H9 (cell line): ENCODE data around the gene RCOR2. TPM values are rescaled to one million over a fixed set of nuclear protein-coding genes. Genes with fewer than 3 reads are reported as not detected.

Experiments used
- DNase-seq: peaks from one replicate; pipeline ENCODE4 v3.0.0-alpha.2; 2017
- H2AFZ ChIP-seq: one replicate; pipeline ENCODE4 v1.6.1; 2013; ENCODE audit warnings: mild to moderate bottlenecking, low read length, control low read depth, moderate library complexity
- H2AK5ac ChIP-seq: 2 replicates; pipeline ENCODE4 v1.6.1; 2013; ENCODE audit warnings: low read length, control low read depth, mixed read lengths; ENCODE audit not compliant: insufficient read length
- H2BK120ac ChIP-seq: one replicate; pipeline ENCODE4 v1.6.1; 2013; ENCODE audit warnings: low read depth, mild to moderate bottlenecking, low read length, control low read depth, inconsistent platforms; ENCODE audit not compliant: poor library complexity, severe bottlenecking
- H2BK12ac ChIP-seq: 2 replicates; pipeline ENCODE4 v1.6.1; 2013; ENCODE audit warnings: low read length, control low read depth, mixed read lengths, low read depth; ENCODE audit not compliant: insufficient read length
- H2BK15ac ChIP-seq: 2 replicates; pipeline ENCODE4 v1.6.1; 2013; ENCODE audit warnings: low read depth, low read length, control low read depth
- H2BK20ac ChIP-seq: one replicate; pipeline ENCODE4 v1.6.1; 2013; ENCODE audit warnings: low read depth, mild to moderate bottlenecking, low read length, control low read depth, inconsistent platforms; ENCODE audit not compliant: poor library complexity, severe bottlenecking
- H2BK5ac ChIP-seq: 2 replicates; pipeline ENCODE4 v1.6.1; 2013; ENCODE audit warnings: low read length, control low read depth, mixed read lengths; ENCODE audit not compliant: insufficient read length
- H3K14ac ChIP-seq: 2 replicates; pipeline ENCODE4 v1.6.1; 2013; ENCODE audit warnings: low read length, control low read depth; ENCODE audit not compliant: insufficient read depth
- H3K18ac ChIP-seq: 2 replicates; pipeline ENCODE4 v1.6.1; 2013; ENCODE audit warnings: low read depth, mild to moderate bottlenecking, mixed read lengths, low read length, control low read depth; ENCODE audit not compliant: insufficient read length
- H3K23ac ChIP-seq: 2 replicates; pipeline ENCODE4 v1.6.1; 2013; ENCODE audit warnings: low read length, control low read depth, mixed read lengths, low read depth; ENCODE audit not compliant: insufficient read length
- H3K23me2 ChIP-seq: 2 replicates; pipeline ENCODE4 v1.6.1; 2013; ENCODE audit warnings: low read depth, mild to moderate bottlenecking, mixed read lengths, low read length, control low read depth; ENCODE audit not compliant: insufficient read length, poor library complexity, severe bottlenecking
- H3K27ac ChIP-seq: 2 replicates; pipeline ENCODE4 v1.5.1; 2013; ENCODE audit warnings: low read length, control low read depth, mixed read lengths, low read depth; ENCODE audit not compliant: insufficient read length
- H3K27me3 ChIP-seq: 2 replicates; pipeline ENCODE4 v1.6.1; 2013; ENCODE audit warnings: low read length, control low read depth, inconsistent platforms; ENCODE audit not compliant: insufficient read depth
- H3K4ac ChIP-seq: 2 replicates; pipeline ENCODE4 v1.6.1; 2013; ENCODE audit warnings: low read depth, mild to moderate bottlenecking, control low read depth, inconsistent platforms, low read length, moderate library complexity
- H3K4me1 ChIP-seq: 2 replicates; pipeline ENCODE4 v1.6.1; 2013; ENCODE audit warnings: low read length, control low read depth, inconsistent platforms; ENCODE audit not compliant: insufficient read depth
- H3K4me2 ChIP-seq: 2 replicates; pipeline ENCODE4 v1.6.1; 2013; ENCODE audit warnings: low read length, control low read depth, mixed read lengths; ENCODE audit not compliant: insufficient read length, insufficient read depth
- H3K56ac ChIP-seq: 2 replicates; pipeline ENCODE4 v1.6.1; 2013; ENCODE audit warnings: low read depth, mild to moderate bottlenecking, mixed read lengths, low read length, control low read depth; ENCODE audit not compliant: insufficient read length
- H3K79me1 ChIP-seq: 2 replicates; pipeline ENCODE4 v1.6.1; 2013; ENCODE audit warnings: low read depth, mild to moderate bottlenecking, moderate library complexity, low read length, control low read depth, inconsistent platforms; ENCODE audit not compliant: insufficient read depth, poor library complexity, severe bottlenecking
- H3K79me2 ChIP-seq: 2 replicates; pipeline ENCODE4 v1.6.1; 2013; ENCODE audit warnings: low read length, control low read depth, inconsistent platforms; ENCODE audit not compliant: insufficient read depth
- H3K9ac ChIP-seq: 2 replicates; pipeline ENCODE4 v1.6.1; 2013; ENCODE audit warnings: low read length, control low read depth, mixed read lengths; ENCODE audit not compliant: insufficient read length; ENCODE audit errors: extremely low read depth
- H3K9me3 ChIP-seq: one replicate; pipeline ENCODE4 v1.6.1; 2013; ENCODE audit warnings: low read depth, low read length, inconsistent platforms; ENCODE audit not compliant: control insufficient read depth
- H3T11ph ChIP-seq: one replicate; pipeline ENCODE4 v1.6.1; 2013; ENCODE audit warnings: mild to moderate bottlenecking, low read length, control low read depth, inconsistent platforms
- H4K20me1 ChIP-seq: one replicate; pipeline ENCODE4 v1.6.1; 2013; ENCODE audit not compliant: control insufficient read depth, insufficient read length, insufficient read depth
- H4K5ac ChIP-seq: 2 replicates; pipeline ENCODE4 v1.6.1; 2013; ENCODE audit warnings: low read depth, mild to moderate bottlenecking, mixed read lengths, low read length, control low read depth; ENCODE audit not compliant: insufficient read length
- H4K8ac ChIP-seq: replicated peaks from 2 replicates; pipeline ENCODE4 v1.6.1; 2013; ENCODE audit warnings: low read length, control low read depth, mixed read lengths, low read depth; ENCODE audit not compliant: insufficient read length
- H4K91ac ChIP-seq: 2 replicates; pipeline ENCODE4 v1.6.1; 2013; ENCODE audit warnings: low read depth, mild to moderate bottlenecking, moderate library complexity, mixed read lengths, low read length, control low read depth; ENCODE audit not compliant: insufficient read length
- H3K27ac Mint-ChIP-seq, 3 experiments: 2 replicates in 2 of 3; 3 replicates in 1 of 3; pipeline ENCODE4 v1.8.0; 2020 to 2021; ENCODE audit warnings: mixed read lengths in 3 of 3, mild to moderate bottlenecking in 1 of 3, moderate library complexity in 1 of 3
- H3K27me3 Mint-ChIP-seq: 2 replicates; pipeline ENCODE4 v1.8.0; 2021; ENCODE audit warnings: low read depth, mild to moderate bottlenecking, moderate library complexity, mixed read lengths
- H3K36me3 Mint-ChIP-seq, 3 experiments: 2 replicates in 2 of 3; 3 replicates in 1 of 3; pipeline ENCODE4 v1.8.0; 2020 to 2021; ENCODE audit warnings: low read depth in 3 of 3, mixed read lengths in 3 of 3; ENCODE audit not compliant: insufficient read depth in 1 of 3
- H3K4me1 Mint-ChIP-seq, 2 experiments: 2 replicates each; pipeline ENCODE4 v1.8.0; 2020; ENCODE audit warnings: mixed read lengths in 2 of 2
- H3K4me3 Mint-ChIP-seq, 2 experiments: 2 replicates in 1 of 2; 3 replicates in 1 of 2; pipeline ENCODE4 v1.8.0; 2020 to 2021; ENCODE audit warnings: mild to moderate bottlenecking in 2 of 2, mixed read lengths in 2 of 2, moderate library complexity in 1 of 2
- H3K9me3 Mint-ChIP-seq, 2 experiments: 2 replicates in 1 of 2; 3 replicates in 1 of 2; pipeline ENCODE4 v1.8.0; 2020; ENCODE audit warnings: mild to moderate bottlenecking in 2 of 2, mixed read lengths in 2 of 2, moderate library complexity in 1 of 2
- CTCF ChIP-seq: fragments of 200-600 bp; sonication (generic); conservative IDR thresholded peaks from 3 replicates; pipeline ENCODE4 v1.8.0; 2021; ENCODE audit warnings: antibody characterized with exemption, mild to moderate bottlenecking
- WGBS: extraction: QIAGEN DNeasy Blood & Tissue Kit; methylation state at CpG from one replicate; pipeline ENCODE4 v1.1.7; 2013; ENCODE audit warnings: missing lambda C conversion rate, low lambda C conversion rate, mixed read lengths; ENCODE audit not compliant: insufficient read length; ENCODE audit errors: extremely low coverage; 5-methylcytosine and 5-hydroxymethylcytosine counted together
- total RNA-seq: library from RNA; stranded (reverse); gene quantifications from 2 replicates; pipeline ENCODE4 v1.2.1, GENCODE V29; 2021

RCOR2 gene
- total RNA-seq, 1 experiment from 2014 or later, result 118 TPM

- Histone ChIP-seq H4K8ac (no peak overlapping the region), H3K14ac (no peak overlapping the region), H3K79me1 (no peaks in the 10 kb centered on the region), H2AK5ac (no peak overlapping the region), H3K23me2 (no peaks in the 10 kb centered on the region), H3K56ac (no peak overlapping the region), H2BK5ac (no peak overlapping the region), H3K4me1 (no peaks in the 10 kb centered on the region), H3K27ac (no peak overlapping the region), H3K4me2 (no peak overlapping the region), H3K9ac (no peak overlapping the region), H2BK20ac (no peak overlapping the region), H3T11ph (no peak overlapping the region), H2BK15ac (no peak overlapping the region), H3K27me3 (no peaks in the 10 kb centered on the region), H3K4ac (no peak overlapping the region), H3K79me2 (no peaks in the 10 kb centered on the region), H4K5ac (no peak overlapping the region), H3K18ac (no peak overlapping the region), H2AFZ (no peak overlapping the region), H2BK12ac (no peak overlapping the region), H2BK120ac (no peak overlapping the region), H3K23ac (no peak overlapping the region), H3K9me3 (no peaks in the 10 kb centered on the region), H4K20me1 (no peaks in the 10 kb centered on the region), H4K91ac (no peak overlapping the region)
- no peak overlapping the region for H3K4me3 Mint-ChIP-seq
- H3K9me3 Mint-ChIP-seq, result no peaks in the 10 kb centered on the region
- no peak for DNase-seq
- H3K27ac Mint-ChIP-seq, result peak overlapping the region; percentile 1 to 68 (median 41); a peak in 5 of 7 replicates
- no CpG with 5 or more reads among the region's 20 CpGs for WGBS
- peaks cover 41 to 80% (median 72%) of the 10 kb centered on the region in 3 experiments for H3K36me3 Mint-ChIP-seq
- H3K27me3 Mint-ChIP-seq, result no peaks in the 10 kb centered on the region
- no peak for TF ChIP-seq CTCF
- peaks cover 4 to 14% of the 10 kb centered on the region in 2 experiments; a peak in 3 of 4 replicates for H3K4me1 Mint-ChIP-seq
Observed at GRCh38 chr11:63951779-63952536, 35.0 kb upstream of the RCOR2 start.
